DOHH2 (cell line): ENCODE measurements around the gene LENG9.

Experiments
- EZH2phosphoT487 ChIP-seq: fragments of 200-600 bp; sonication (generic); IDR thresholded peaks from 2 replicates; pipeline ENCODE4 v1.6.1; 2017; ENCODE audit warnings: borderline replicate concordance, mild to moderate bottlenecking, antibody characterized with exemption, low read length, moderate library complexity, mixed read lengths
- TF ChIP-seq, protein P1 (sequence below): fragments of 200-600 bp; sonication (generic); IDR thresholded peaks from one replicate; pipeline ENCODE4 v1.5.1; 2014; ENCODE audit warnings: antibody characterized with exemption, mild to moderate bottlenecking, low read depth, low read length; ENCODE audit not compliant: poor library complexity, severe bottlenecking

DNA sequence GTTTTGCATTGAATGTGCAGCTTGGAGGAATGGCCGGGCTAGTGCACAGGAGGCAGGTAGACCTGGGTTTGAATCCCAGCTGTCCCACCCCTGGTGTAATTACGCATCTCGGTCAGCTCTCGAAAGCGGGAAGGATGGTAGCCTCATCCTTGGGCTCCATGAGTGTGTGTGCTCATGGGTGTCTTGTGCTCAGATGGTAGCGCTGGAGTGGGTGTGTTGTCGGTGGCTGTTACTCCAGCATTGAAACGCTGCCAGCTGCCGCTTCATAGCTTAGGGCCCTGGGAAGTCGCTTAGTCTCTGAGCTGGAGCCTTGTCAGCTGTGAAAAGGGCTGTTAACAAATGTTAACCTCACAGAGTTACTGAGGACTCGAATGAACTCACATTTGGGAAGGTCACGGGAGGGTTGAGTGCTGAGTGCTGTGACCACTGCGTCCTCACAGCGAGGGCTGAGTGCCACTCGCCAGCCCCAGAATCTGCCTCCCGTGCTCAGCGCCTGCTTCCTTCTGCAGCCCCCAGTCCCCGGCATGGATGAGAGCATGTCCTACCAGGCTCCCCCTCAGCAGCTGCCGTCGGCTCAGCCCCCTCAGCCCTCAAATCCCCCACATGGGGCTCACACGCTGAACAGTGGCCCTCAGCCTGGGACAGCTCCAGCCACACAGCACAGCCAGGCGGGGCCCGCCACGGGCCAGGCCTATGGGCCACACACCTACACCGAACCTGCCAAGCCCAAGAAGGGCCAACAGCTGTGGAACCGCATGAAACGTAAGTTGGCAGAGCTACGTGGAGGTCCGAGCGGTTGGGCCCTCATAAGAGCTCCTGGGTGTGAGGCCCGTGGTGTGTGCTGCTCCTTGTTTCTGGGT lies 9.4 kb downstream of the LENG9 start:
- TF ChIP-seq, protein P1, sequence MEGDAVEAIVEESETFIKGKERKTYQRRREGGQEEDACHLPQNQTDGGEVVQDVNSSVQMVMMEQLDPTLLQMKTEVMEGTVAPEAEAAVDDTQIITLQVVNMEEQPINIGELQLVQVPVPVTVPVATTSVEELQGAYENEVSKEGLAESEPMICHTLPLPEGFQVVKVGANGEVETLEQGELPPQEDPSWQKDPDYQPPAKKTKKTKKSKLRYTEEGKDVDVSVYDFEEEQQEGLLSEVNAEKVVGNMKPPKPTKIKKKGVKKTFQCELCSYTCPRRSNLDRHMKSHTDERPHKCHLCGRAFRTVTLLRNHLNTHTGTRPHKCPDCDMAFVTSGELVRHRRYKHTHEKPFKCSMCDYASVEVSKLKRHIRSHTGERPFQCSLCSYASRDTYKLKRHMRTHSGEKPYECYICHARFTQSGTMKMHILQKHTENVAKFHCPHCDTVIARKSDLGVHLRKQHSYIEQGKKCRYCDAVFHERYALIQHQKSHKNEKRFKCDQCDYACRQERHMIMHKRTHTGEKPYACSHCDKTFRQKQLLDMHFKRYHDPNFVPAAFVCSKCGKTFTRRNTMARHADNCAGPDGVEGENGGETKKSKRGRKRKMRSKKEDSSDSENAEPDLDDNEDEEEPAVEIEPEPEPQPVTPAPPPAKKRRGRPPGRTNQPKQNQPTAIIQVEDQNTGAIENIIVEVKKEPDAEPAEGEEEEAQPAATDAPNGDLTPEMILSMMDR: no peak
- no peak for TF ChIP-seq EZH2phosphoT487
